Pancreas (tissue), 10 donors: ENCODE results near the gene LRRN1. TPM values are rescaled to one million over a fixed set of nuclear protein-coding genes. Genes with fewer than 3 reads are reported as not detected.

ENCODE experiments used
- ATAC-seq, 4 donors: fragments of 200-7000 bp; cut with Tn5 transposase; one replicate each; pipeline versions ENCODE4 v1.8.0 to v1.9.1; 2020; ENCODE audit warnings: mild to moderate bottlenecking in 4 of 4, moderate library complexity in 4 of 4
- DNase-seq, 6 donors: peaks; one replicate each; pipeline ENCODE4 v3.0.0-alpha.2; 2020
- FAIRE-seq: peaks from 2 replicates; lab custom pipeline; 2012; peaks lifted over from hg19 to GRCh38; lab: Jason Lieb, UNC
- H3K27ac ChIP-seq, 4 donors: fragments of 200-600 bp; sonication (generic); 1 replicate in 3 of 4; 2 replicates in 1 of 4; pipeline versions ENCODE4 v1.5.0 to v1.8.0; 2020
- H3K27me3 ChIP-seq, 4 donors: fragments of 200-600 bp; one replicate each; pipeline ENCODE4 v1.8.0; 2021
- H3K36me3 ChIP-seq, 3 donors: fragments of 200-600 bp; sonication (generic) in 1 of 3; one replicate each; pipeline versions ENCODE4 v1.5.0 to v1.8.0; 2020 to 2021
- H3K4me1 ChIP-seq, 3 donors: fragments of 200-600 bp; one replicate each; pipeline ENCODE4 v1.8.0; 2021
- H3K4me3 ChIP-seq, 4 donors: fragments of 200-600 bp; sonication (generic) in 2 of 4; one replicate each; pipeline versions ENCODE4 v1.5.0 to v1.8.0; 2020 to 2021
- H3K9me3 ChIP-seq, 4 donors: fragments of 200-600 bp; one replicate each; pipeline ENCODE4 v1.8.0; 2021
- WGBS, 2 donors: extraction: QIAGEN DNeasy Blood & Tissue Kit; methylation state at CpG; one replicate each; pipeline ENCODE4 v1.1.7; 2013; 5-methylcytosine and 5-hydroxymethylcytosine counted together
- intact Hi-C, 3 donors: fragments of 100-400 bp; cut with DNase I; formaldehyde crosslinking; loops; one replicate each; pipeline versions ENCODE4 v1.11.1 to v1.14.2; 2022
- polyA plus RNA-seq, 2 donors: library from polyadenylated mRNA; stranded (reverse); fragments of 200-250 nt; gene quantifications; one replicate each; pipeline ENCODE4 v1.2.3, GENCODE V29; 2013
- total RNA-seq, 6 donors: library from RNA; stranded (reverse); fragmentation: NEBNext Ultra II Directional in 4 of 6; extraction: Animal tissue kit (Norgen Biotek cat#: 25700) in 4 of 6; gene quantifications; one replicate each; pipeline versions ENCODE4 v1.2.1 to v1.2.4, GENCODE V29; 2021 to 2023
- TF ChIP-seq, protein P1 (sequence below), 4 donors: fragments of 200-600 bp; sonication (generic) in 3 of 4; IDR thresholded peaks; one replicate each; pipeline versions ENCODE4 v1.5.0 to v1.8.0; 2021; ENCODE audit warnings: antibody characterized with exemption in 4 of 4
- donor health status: healthy with polysubstance abuse.
- donor health status: DM: no; HTN: no; CAD: no; lungs with moderate emphysema.
- donor health status: DM: no; HTN: no; CAD: no.
- donor health status: control.
- donor health status: control.
- donor health status: Bipolar disorder and iron deficiency.
- donor health status: DM: yes; HTN: yes; CAD: no.
- donor health status: DM: no; HTN: no; CAD: no.
- donor health status: DM: no; HTN: no; CAD: no.
- donor health status: DM: yes; HTN: yes; CAD: no.

LRRN1 gene
- total and polyA plus RNA-seq, 8 donors = 0.99 to 11.0 (median 2.5) TPM

GRCh38 chr3:3778641-3779270 is 20.5 kb upstream of the LRRN1 start:
- intact Hi-C loops = no loop called here
- H3K4me3 ChIP-seq = no peak overlapping the region
- DNase-seq (no peak), FAIRE-seq (no peak), ATAC-seq (no peak)
- H3K27ac ChIP-seq = no peak overlapping the region
- WGBS, 2 donors = 77% methylated on average over 4 of the region's 4 CpGs
- no peaks in the 10 kb centered on the region for H3K27me3 ChIP-seq
- no peaks in the 10 kb centered on the region for H3K9me3 ChIP-seq
- no peaks in the 10 kb centered on the region for H3K36me3 ChIP-seq
- no peaks in the 10 kb centered on the region for H3K4me1 ChIP-seq
- TF ChIP-seq, protein P1, sequence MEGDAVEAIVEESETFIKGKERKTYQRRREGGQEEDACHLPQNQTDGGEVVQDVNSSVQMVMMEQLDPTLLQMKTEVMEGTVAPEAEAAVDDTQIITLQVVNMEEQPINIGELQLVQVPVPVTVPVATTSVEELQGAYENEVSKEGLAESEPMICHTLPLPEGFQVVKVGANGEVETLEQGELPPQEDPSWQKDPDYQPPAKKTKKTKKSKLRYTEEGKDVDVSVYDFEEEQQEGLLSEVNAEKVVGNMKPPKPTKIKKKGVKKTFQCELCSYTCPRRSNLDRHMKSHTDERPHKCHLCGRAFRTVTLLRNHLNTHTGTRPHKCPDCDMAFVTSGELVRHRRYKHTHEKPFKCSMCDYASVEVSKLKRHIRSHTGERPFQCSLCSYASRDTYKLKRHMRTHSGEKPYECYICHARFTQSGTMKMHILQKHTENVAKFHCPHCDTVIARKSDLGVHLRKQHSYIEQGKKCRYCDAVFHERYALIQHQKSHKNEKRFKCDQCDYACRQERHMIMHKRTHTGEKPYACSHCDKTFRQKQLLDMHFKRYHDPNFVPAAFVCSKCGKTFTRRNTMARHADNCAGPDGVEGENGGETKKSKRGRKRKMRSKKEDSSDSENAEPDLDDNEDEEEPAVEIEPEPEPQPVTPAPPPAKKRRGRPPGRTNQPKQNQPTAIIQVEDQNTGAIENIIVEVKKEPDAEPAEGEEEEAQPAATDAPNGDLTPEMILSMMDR (IDR thresholded peaks at IDR 0.05) = no peak

- ATAC-seq (no peak), FAIRE-seq (no peak), DNase-seq (no peak)
- Histone ChIP-seq H3K36me3 (no peaks in the 10 kb centered on the region), H3K4me3 (no peak overlapping the region), H3K4me1 (no peaks in the 10 kb centered on the region), H3K9me3 (no peaks in the 10 kb centered on the region), H3K27me3 (no peaks in the 10 kb centered on the region), H3K27ac (no peak overlapping the region)
- TF ChIP-seq, protein P1 (IDR thresholded peaks at IDR 0.05) = no peak
- WGBS, 2 donors = 60 to 67% methylated on average over 7 of the region's 7 CpGs
- intact Hi-C loops = no loop called here
These were observed 16.8 kb upstream of the LRRN1 start for GRCh38 chr3:3782457-3782856.

- 87 to 90% methylated on average over 4 of the region's 4 CpGs for WGBS, 2 donors
- Histone ChIP-seq H3K4me1 (no peaks in the 10 kb centered on the region), H3K36me3 (no peaks in the 10 kb centered on the region), H3K4me3 (no peak overlapping the region), H3K27me3 (no peaks in the 10 kb centered on the region), H3K27ac (no peak overlapping the region), H3K9me3 (no peaks in the 10 kb centered on the region)
- TF ChIP-seq, protein P1 (IDR thresholded peaks at IDR 0.05) = no peak
- FAIRE-seq = no peak
- no peak for DNase-seq
- ATAC-seq = no peak
- intact Hi-C loops = no loop called here
These were observed 16.0 kb upstream of the LRRN1 start for GRCh38 chr3:3783210-3783609.

DNA sequence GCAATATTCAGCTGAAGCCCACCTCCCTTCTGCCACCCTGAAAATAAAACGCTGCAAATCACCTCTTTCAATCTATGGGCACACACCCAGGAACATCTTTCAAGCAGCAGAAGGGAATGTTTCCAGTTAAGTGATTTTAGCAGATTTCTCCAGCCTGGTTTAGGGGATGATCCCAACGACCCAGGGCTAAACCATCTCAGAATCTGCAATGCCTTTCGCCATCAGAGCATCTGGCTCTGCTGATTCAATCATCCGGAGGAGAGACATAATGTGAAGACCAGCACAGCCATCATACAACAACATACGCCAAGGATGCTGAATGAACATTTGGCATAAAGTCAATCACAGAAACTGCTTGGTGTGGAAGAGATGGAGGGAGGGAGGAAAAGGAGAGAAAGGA is 15.5 kb upstream of the LRRN1 start:
- ATAC-seq (no peak), DNase-seq (no peak), FAIRE-seq (no peak)
- Histone ChIP-seq H3K27ac (no peak overlapping the region), H3K4me3 (no peak overlapping the region), H3K4me1 (no peaks in the 10 kb centered on the region), H3K9me3 (no peaks in the 10 kb centered on the region), H3K36me3 (no peaks in the 10 kb centered on the region), H3K27me3 (no peaks in the 10 kb centered on the region)
- TF ChIP-seq, protein P1 (IDR thresholded peaks at IDR 0.05) = no peak
- WGBS, 2 donors = 68 to 77% methylated on average over 5 of the region's 5 CpGs
- intact Hi-C loops = no loop called here

DNA sequence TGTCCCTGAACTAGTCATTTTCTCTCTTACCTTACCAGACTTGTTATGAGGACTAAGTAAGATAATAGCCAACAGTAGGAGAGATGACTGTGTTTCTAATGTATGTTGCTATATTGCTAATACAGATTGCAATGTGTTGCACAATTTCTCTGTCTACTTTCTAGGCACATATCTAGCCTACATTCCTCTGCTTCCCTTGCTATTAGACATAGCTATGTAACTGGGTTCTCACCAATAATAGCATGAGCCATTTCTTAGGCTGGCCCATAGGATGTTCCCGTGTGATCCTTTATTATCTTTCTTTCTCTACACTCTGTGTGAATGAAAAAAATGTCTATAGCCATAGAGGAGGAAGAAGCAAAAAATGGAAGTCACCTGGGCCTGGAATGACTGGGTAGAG is 6.8 kb upstream of the LRRN1 start:
- no peaks in the 10 kb centered on the region for H3K4me1 ChIP-seq
- H3K36me3 ChIP-seq = no peaks in the 10 kb centered on the region
- DNase-seq (no peak), ATAC-seq (no peak), FAIRE-seq (no peak)
- no peaks in the 10 kb centered on the region for H3K9me3 ChIP-seq
- H3K4me3 ChIP-seq = no peak overlapping the region
- intact Hi-C loops = no loop called here
- H3K27me3 ChIP-seq = no peaks in the 10 kb centered on the region
- WGBS, 2 donors = 81 to 88% methylated on average over 1 of the region's 1 CpG
- H3K27ac ChIP-seq = no peak overlapping the region
- TF ChIP-seq, protein P1 (IDR thresholded peaks at IDR 0.05) = no peak
